ENCODE measurements around the gene FICD.
A peak's percentile ranks its signal among the peaks of the same experiment; 100 is the strongest.

DNA sequence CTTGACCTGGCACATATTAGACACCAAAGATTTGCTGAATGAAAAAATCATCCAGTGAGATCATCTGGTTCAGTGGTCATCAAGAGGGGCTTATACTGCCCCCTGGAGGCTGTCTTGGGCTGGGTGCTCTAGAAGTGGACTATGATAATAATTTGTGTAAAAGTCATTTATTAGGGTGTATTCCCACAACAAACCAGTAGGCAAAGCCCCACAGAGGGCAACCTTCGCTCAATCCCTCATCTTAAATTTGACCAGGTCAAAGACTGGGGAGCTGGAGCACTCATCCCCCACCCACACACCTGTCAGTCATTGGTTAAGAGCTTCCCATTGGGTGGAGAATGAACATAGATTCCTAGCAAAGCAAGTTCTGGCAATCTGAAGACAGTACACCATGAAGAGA is 20.0 kb upstream of the FICD start:
- no peak for TF ChIP-seq POLR2A (IDR thresholded peaks at IDR 0.05)
- TF ChIP-seq, protein P1, sequence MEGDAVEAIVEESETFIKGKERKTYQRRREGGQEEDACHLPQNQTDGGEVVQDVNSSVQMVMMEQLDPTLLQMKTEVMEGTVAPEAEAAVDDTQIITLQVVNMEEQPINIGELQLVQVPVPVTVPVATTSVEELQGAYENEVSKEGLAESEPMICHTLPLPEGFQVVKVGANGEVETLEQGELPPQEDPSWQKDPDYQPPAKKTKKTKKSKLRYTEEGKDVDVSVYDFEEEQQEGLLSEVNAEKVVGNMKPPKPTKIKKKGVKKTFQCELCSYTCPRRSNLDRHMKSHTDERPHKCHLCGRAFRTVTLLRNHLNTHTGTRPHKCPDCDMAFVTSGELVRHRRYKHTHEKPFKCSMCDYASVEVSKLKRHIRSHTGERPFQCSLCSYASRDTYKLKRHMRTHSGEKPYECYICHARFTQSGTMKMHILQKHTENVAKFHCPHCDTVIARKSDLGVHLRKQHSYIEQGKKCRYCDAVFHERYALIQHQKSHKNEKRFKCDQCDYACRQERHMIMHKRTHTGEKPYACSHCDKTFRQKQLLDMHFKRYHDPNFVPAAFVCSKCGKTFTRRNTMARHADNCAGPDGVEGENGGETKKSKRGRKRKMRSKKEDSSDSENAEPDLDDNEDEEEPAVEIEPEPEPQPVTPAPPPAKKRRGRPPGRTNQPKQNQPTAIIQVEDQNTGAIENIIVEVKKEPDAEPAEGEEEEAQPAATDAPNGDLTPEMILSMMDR (IDR thresholded peaks at IDR 0.05) = peak in 1 of 3 experiments; percentile 50

Data from testis (tissue), 2 donors.